Measurements from ENCODE around the gene UBE2S. TPM values are rescaled to one million over a fixed set of nuclear protein-coding genes. Genes with fewer than 3 reads are reported as not detected.

UBE2S gene
- total RNA-seq, 1 experiment from 2014 or later, result 393 TPM

DNA sequence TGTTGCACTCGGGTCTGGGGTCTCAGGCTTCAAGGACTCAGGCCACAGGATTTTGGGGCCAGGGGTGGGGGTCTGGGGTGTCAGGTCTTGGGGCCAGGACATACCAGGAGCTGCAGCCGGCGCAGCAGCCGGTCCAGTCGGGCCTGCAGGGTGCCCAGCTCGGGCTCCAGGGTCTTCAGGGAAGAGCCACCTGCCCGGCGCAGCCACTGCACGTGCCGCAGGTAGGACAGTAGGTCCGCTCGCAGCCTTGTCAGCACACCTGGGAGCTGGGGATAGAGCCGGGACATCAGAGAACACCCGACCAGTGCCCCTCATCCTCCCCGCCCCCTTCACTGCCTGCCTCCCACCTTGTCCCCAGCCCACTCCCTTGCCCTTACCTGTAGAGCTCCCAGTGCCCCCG is 39.5 kb downstream of the UBE2S start:
- no peak overlapping the region for H2AFZ ChIP-seq (ENCODE audit: low read length)
- TF ChIP-seq CTCF (conservative IDR thresholded peaks at IDR 0.05), result no peak
- no peak overlapping the region for H3K27ac ChIP-seq (ENCODE audit: insufficient read length, low read depth, low read length)
- no peak overlapping the region for H3K4ac ChIP-seq (ENCODE audit: low read depth, low read length)
- no peaks in the 10 kb centered on the region for H3K4me1 ChIP-seq (ENCODE audit: insufficient read depth, low read length)
- no peak overlapping the region for H2BK12ac ChIP-seq (ENCODE audit: insufficient read length, low read depth, low read length)
- no CpG with 5 or more reads among the region's 16 CpGs for WGBS (ENCODE audit: extremely low coverage, insufficient read length, low lambda C conversion rate)
- no peak overlapping the region for H4K8ac ChIP-seq (replicated peaks; ENCODE audit: insufficient read length, low read depth, low read length)
- no peak overlapping the region for H3K27ac Mint-ChIP-seq
- peaks cover 0 to 6% (median 0%) of the 10 kb centered on the region in 3 experiments; a peak in 1 of 7 replicates for H3K36me3 Mint-ChIP-seq (ENCODE audit: insufficient read depth in 1 of 3, low read depth in 3 of 3)
- H3K9ac ChIP-seq (ENCODE audit: extremely low read depth, insufficient read length, low read length), result no peak overlapping the region
- no peak overlapping the region for H3K4me2 ChIP-seq (ENCODE audit: insufficient read depth, insufficient read length, low read length)
- no peak overlapping the region for H2BK5ac ChIP-seq (ENCODE audit: insufficient read length, low read length)
- H2BK120ac ChIP-seq (ENCODE audit: low read depth, low read length, poor library complexity, severe bottlenecking), result no peak overlapping the region
- peaks cover 5% of the 10 kb centered on the region for H3K27me3 ChIP-seq (ENCODE audit: insufficient read depth, low read length)
- H3K79me1 ChIP-seq (ENCODE audit: insufficient read depth, low read depth, low read length, poor library complexity, severe bottlenecking), result no peaks in the 10 kb centered on the region
- DNase-seq, result no peak
- peaks cover 76% of the 10 kb centered on the region for H3K27me3 Mint-ChIP-seq (ENCODE audit: low read depth)
- no peak overlapping the region for H4K5ac ChIP-seq (ENCODE audit: insufficient read length, low read depth, low read length)
- no peak overlapping the region for H4K91ac ChIP-seq (ENCODE audit: insufficient read length, low read depth, low read length)
- no peaks in the 10 kb centered on the region for H3K9me3 ChIP-seq (ENCODE audit: control insufficient read depth, low read depth, low read length)
- peak overlapping the region in 1 of 2 experiments; percentile 70; a peak in 2 of 5 replicates for H3K4me3 Mint-ChIP-seq
- H2BK15ac ChIP-seq (ENCODE audit: low read depth, low read length), result no peak overlapping the region
- H3K18ac ChIP-seq (ENCODE audit: insufficient read length, low read depth, low read length), result no peak overlapping the region
- H2BK20ac ChIP-seq (ENCODE audit: low read depth, low read length, poor library complexity, severe bottlenecking), result no peak overlapping the region
- no peak overlapping the region for H3K23ac ChIP-seq (ENCODE audit: insufficient read length, low read depth, low read length)
- H3K56ac ChIP-seq (ENCODE audit: insufficient read length, low read depth, low read length), result no peak overlapping the region
- peaks cover 21 to 35% of the 10 kb centered on the region in 2 experiments for H3K4me1 Mint-ChIP-seq
- peaks cover 10% of the 10 kb centered on the region for H3K23me2 ChIP-seq (ENCODE audit: insufficient read length, low read depth, low read length, poor library complexity, severe bottlenecking)
- no peak overlapping the region for H3T11ph ChIP-seq (ENCODE audit: low read length)
- no peak overlapping the region for H2AK5ac ChIP-seq (ENCODE audit: insufficient read length, low read length)
- H3K9me3 Mint-ChIP-seq, result peaks cover 0 to 5% of the 10 kb centered on the region in 2 experiments; a peak in 2 of 5 replicates
- no peaks in the 10 kb centered on the region for H3K79me2 ChIP-seq (ENCODE audit: insufficient read depth, low read length)
- H4K20me1 ChIP-seq (ENCODE audit: control insufficient read depth, insufficient read depth, insufficient read length), result no peaks in the 10 kb centered on the region
- no peak overlapping the region for H3K14ac ChIP-seq (ENCODE audit: insufficient read depth, low read length)
